Prostate gland (tissue), 2 donors: ENCODE data around the gene PMPCA. TPM values are rescaled to one million over a fixed set of nuclear protein-coding genes. Genes with fewer than 3 reads are reported as not detected.

Experiments
- DNase-seq: peaks from one replicate; pipeline ENCODE4 v3.0.0-alpha.2; 2019; ENCODE audit warnings: low spot score
- H3K27ac ChIP-seq, 2 donors: fragments of 200-600 bp; sonication (generic); 2 replicates each; pipeline ENCODE4 v1.5.1; 2017 to 2019
- H3K27me3 ChIP-seq: fragments of 200-600 bp; sonication (generic); replicated peaks from 2 replicates; pipeline ENCODE4 v1.5.1; 2019; ENCODE audit not compliant: insufficient read depth
- H3K36me3 ChIP-seq, 2 donors: fragments of 200-600 bp; sonication (generic); 1 replicate in 1 of 2; 2 replicates in 1 of 2; pipeline versions ENCODE4 v1.5.1 to v1.8.1; 2017 to 2019
- H3K4me1 ChIP-seq: fragments of 200-600 bp; sonication (generic); replicated peaks from 2 replicates; pipeline ENCODE4 v1.5.1; 2019
- H3K4me3 ChIP-seq, 2 donors: fragments of 200-600 bp; sonication (generic); 2 replicates each; pipeline ENCODE4 v1.5.1; 2017 to 2019
- H3K9me3 ChIP-seq: fragments of 200-600 bp; sonication (generic); 2 replicates; pipeline ENCODE4 v1.5.1; 2017
- CTCF ChIP-seq, 4 experiments: fragments of 200-600 bp in 2 of 4; fragments of 450-650 bp in 2 of 4; sonication (generic) in 2 of 4; IDR thresholded peaks; 1 replicate in 3 of 4; 2 replicates in 1 of 4; pipeline ENCODE4 v1.5.1; 2016 to 2019; ENCODE audit warnings: antibody characterized with exemption in 4 of 4, mild to moderate bottlenecking in 2 of 4, moderate library complexity in 2 of 4
- POLR2A ChIP-seq: fragments of 450-650 bp; IDR thresholded peaks from one replicate; pipeline ENCODE4 v1.6.1; 2016; ENCODE audit warnings: antibody characterized with exemption, mild to moderate bottlenecking
- POLR2AphosphoS5 ChIP-seq: sonication (generic); formaldehyde crosslinking; IDR thresholded peaks from one replicate; pipeline ENCODE4 v1.6.1; 2017; ENCODE audit warnings: antibody characterized with exemption
- WGBS: methylation state at CpG from one replicate; pipeline ENCODE4 v1.1.5; 2018; 5-methylcytosine and 5-hydroxymethylcytosine counted together
- intact Hi-C: fragments of 100-400 bp; cut with DNase I; formaldehyde crosslinking; loops from one replicate; pipeline ENCODE4 v1.14.2; 2022
- total RNA-seq, 2 donors: library from RNA; depleted of rRNA; stranded (reverse); fragments of >200 nt; gene quantifications; one replicate each; pipeline ENCODE4 v1.1.0, GENCODE V29; 2016

PMPCA gene
- total RNA-seq, 2 donors from 2014 or later, result 29.2 to 58.7 TPM

- no peaks in the 10 kb centered on the region for H3K4me1 ChIP-seq
- intact Hi-C loops, result no loop called here
- 80% methylated on average over 30 of the region's 32 CpGs for WGBS
- no peak overlapping the region for H3K4me3 ChIP-seq
- no peak for DNase-seq
- H3K9me3 ChIP-seq, result no peaks in the 10 kb centered on the region
- H3K27me3 ChIP-seq, result no peaks in the 10 kb centered on the region
- H3K36me3 ChIP-seq, result no peaks in the 10 kb centered on the region
- no peak overlapping the region for H3K27ac ChIP-seq
- TF ChIP-seq CTCF (IDR thresholded peaks at IDR 0.05) (no peak), POLR2A (no peak), POLR2AphosphoS5 (no peak)
These were observed 19.4 kb downstream of the PMPCA start for GRCh38 chr9:136429683-136430491.

DNA sequence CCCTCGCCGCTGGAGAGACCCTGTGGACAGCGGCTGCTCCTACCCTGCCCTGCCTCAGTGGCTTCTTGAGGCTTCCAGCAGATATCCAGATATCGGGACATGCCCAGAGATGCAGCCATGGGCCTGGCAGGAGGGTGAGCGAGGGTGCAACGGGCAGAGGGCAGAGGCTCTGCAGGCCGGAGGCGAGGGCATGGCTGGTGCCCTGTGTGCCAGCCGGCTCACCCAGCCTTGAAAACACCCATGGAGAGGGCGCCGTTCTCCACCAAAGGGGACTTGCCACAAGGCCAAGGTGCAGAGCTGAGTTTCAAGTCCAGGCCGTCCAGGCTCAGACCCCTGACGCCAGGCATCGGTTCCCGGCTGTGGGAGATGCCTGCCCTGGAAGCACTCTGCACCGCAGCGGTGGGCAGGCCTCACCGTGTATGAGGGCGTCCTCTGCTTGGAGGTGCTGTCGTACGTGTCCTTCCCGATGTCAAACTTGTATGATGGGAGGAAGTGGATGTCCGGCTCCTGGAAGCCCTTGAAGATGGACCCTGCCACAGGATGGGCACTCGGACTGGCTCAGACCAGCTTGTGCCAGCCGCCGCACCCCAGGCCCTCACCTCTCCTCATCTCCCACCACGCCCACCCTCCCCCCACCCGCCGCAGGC, 20.3 kb downstream of the PMPCA start:
- 93% methylated on average over 29 of the region's 29 CpGs for WGBS

GRCh38 chr9:136431782-136432350, 21.4 kb downstream of the PMPCA start:
- WGBS, result 92% methylated on average over 32 of the region's 36 CpGs

More for the DNA sequence above, 20.3 kb downstream of the PMPCA start:
- no peak for TF ChIP-seq CTCF (IDR thresholded peaks at IDR 0.05)
- TF ChIP-seq POLR2AphosphoS5, result no peak
- no peak for TF ChIP-seq POLR2A
- H3K36me3 ChIP-seq, result no peaks in the 10 kb centered on the region
- H3K9me3 ChIP-seq, result no peaks in the 10 kb centered on the region
- DNase-seq, result no peak
- no peaks in the 10 kb centered on the region for H3K4me1 ChIP-seq
- no peak overlapping the region for H3K27ac ChIP-seq
- no peak overlapping the region for H3K4me3 ChIP-seq
- H3K27me3 ChIP-seq, result no peaks in the 10 kb centered on the region
- intact Hi-C loops, result no loop called here

GRCh38 chr9:136432591-136432990, 22.1 kb downstream of the PMPCA start:
- intact Hi-C loops, result no loop called here
- no peaks in the 10 kb centered on the region for H3K27me3 ChIP-seq
- no peak overlapping the region for H3K4me3 ChIP-seq
- no peaks in the 10 kb centered on the region for H3K36me3 ChIP-seq
- no peaks in the 10 kb centered on the region for H3K9me3 ChIP-seq
- 90% methylated on average over 23 of the region's 26 CpGs for WGBS
- peaks cover 3% of the 10 kb centered on the region for H3K4me1 ChIP-seq
- no peak overlapping the region for H3K27ac ChIP-seq
- no peak for DNase-seq
- TF ChIP-seq POLR2A (no peak), POLR2AphosphoS5 (no peak), CTCF (IDR thresholded peaks at IDR 0.05) (no peak)

More at GRCh38 chr9:136431782-136432350, 21.4 kb downstream of the PMPCA start:
- intact Hi-C loops, result no loop called here
- no peaks in the 10 kb centered on the region for H3K36me3 ChIP-seq
- no peak for TF ChIP-seq CTCF (IDR thresholded peaks at IDR 0.05)
- no peaks in the 10 kb centered on the region for H3K9me3 ChIP-seq
- no peak overlapping the region for H3K27ac ChIP-seq
- no peaks in the 10 kb centered on the region for H3K27me3 ChIP-seq
- H3K4me1 ChIP-seq, result no peaks in the 10 kb centered on the region
- no peak overlapping the region for H3K4me3 ChIP-seq
- DNase-seq, result no peak
